ENCODE measurements around the gene TNNT3.
A peak's percentile ranks its signal among the peaks of the same experiment; 100 is the strongest.
"Not testable (repeated sequence)": the region's sequence is repeated elsewhere in the genome, so short reads cannot be mapped to it uniquely, and the experiment has no call there.

The TNNT3 gene

DNA sequence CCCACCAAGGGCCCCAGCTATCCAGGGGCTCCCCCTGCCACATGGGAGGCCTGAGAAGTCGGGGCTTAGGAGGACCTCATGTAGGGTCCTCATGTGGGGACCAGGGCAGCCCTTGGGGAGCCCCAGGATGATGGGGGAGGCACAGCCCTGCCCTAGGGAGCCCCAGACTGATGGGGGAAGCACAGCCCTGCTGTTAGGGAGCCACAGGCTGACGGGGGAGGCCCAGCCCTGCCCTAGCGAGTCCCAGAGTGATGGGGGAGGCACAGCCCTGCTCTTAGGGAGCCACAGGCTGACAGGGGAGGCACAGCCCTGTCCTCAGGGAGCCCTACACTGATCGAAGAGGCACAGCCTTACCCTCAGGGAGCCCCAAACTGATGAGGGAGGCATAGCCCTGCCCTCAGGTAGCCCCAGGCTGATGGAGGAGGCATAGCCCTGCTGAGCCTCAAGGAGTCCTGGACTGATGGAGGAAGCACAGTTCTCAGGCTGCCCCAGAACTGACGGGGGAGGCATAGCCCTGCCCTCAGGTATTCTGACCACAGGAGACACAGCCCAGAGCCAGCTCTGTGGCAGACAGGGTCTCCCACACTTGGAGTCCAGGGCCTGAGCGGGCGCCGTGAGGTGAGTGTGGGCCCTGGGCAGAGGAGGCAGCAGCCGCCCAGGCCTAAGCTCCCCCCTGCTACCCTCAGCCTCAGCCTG lies 38.6 kb upstream of the TNNT3 start:
- no peak for DNase-seq (ENCODE audit: low read depth in 4 of 4, low spot score in 1 of 4)

DNA sequence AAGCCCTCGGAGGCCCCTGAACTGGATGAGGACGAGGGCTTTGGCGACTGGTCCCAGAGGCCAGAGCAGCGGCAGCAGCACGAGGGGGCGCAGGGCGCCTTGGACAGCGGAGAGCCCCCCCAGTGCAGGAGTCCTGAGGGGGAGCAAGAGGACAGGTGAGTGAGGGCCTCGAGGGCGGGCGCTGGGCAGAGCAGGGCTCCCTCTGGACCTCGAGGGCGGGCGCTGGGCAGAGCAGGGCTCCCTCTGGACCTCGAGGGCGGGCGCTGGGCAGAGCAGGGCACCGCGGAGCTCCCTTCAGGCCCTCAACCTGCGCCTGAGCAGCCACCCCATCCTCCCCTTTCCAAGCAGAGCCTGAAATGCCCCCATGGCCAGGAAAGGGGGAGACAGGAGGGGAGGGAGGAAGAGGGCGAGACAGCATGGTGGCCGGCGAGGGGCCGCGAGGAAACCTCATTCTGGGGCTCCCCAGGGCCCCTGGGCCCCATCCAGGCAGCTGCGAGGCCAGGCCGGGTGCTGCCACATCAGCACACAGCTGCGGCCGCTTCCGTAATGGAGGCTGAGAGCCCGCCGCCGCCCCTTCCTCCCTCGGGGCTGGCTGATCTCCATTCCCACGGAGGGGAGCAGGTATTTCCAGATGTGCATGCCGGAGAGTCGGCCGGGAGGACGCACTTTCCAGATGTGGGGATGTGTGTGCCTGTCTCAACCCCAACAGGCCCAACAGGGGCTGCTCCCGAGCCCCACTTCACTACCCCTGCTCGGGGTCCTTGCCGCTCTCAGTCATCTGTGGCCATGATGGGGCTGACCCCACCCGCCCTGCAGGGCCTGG lies 37.9 kb upstream of the TNNT3 start:
- DNase-seq (ENCODE audit: low read depth in 4 of 4, low spot score in 1 of 4), result no peak

DNA sequence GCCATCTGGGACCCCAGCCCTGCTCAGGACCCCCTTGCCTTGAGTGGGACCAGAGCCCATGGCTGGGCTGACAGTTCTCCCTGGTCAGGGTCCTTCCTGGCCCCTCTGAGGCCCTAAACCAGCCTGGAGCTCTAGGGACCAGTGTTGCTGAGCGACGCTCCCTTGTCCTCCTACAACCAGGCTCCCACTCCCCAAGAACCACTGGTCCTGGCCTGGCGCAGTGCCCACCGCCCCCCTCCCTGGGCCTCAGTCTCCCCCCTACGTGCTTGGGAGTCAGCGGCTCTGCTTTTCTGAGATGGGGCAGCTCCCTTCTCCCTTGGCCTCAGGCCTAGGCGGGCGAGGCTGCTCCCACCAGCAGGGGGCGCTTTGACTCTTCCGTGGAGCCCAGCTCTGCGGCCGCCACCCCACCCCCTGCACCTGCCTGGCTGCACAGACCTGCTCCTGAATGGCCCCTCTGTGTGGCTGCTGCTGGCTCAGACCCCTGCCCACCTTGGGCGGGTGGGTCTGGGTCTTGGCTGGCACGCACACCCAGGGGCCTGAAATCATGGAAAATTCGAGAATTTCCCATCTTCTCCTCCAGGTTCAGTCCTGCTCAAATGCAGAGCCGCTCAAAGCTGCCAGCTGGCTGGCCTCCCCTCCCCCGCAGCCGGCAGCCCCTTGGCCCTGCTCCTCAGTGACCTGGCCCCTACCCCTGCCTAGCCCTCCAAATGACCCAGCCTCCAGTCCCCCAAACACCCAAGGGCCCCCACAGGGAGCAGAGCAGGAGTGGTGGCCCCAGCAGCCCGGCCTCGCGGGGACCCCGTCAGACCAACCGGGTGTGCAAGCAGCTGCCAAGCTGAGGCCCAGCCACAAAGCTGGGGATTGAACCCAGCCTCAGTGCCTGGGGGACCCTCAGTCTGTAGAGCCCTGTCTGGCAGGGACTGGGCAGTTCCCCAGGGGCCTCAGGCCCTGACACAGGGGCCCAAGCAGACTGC lies 37.0 kb upstream of the TNNT3 start:
- DNase-seq (ENCODE audit: low read depth in 4 of 4, low spot score in 1 of 4), result peak; percentile 73 to 80 (median 76)

DNA sequence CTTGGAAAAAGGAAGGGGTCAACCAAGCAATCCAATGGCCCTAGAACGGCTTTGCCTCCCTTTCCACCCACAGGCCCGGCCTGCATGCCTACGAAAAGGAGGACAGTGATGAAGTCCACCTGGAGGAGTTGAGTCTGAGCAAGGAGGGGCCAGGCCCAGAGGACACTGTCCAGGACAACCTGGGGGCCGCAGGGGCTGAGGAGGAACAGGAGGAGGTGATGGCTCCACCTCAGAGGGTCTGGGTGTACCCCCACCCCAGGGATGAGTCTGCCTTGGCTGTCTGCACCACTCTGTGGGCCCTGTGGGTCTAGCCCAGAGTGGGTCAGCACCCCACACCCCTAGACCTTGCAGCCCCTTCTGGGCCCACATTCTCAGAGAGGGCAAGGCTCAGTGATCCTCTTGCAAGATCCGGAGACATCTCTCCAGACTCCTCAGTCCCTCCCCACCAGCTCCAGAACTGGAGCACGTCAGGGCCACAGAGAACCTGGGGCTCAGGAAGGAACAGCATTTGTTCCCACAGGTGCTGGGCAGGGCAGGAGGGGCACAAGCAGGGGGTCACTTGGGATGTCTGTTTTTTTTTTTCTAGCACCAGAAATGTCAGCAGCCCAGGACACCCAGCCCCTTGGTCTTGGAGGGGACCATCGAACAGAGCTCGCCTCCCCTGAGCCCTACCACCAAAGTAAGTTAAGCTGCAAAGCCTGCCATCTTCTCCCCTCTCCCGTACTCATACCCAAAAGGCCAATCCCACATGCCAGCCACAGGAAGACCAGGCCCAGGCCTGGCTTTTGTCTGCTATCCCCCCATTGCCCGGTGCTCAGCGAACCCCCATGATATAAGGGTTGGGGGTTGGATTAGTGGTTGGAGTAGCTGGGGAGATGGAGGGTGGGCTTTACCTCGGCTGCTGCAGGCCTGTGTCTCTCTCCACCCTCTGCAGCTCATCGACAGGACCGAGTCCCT lies 35.9 kb upstream of the TNNT3 start:
- DNase-seq (ENCODE audit: low read depth in 4 of 4, low spot score in 1 of 4), result no peak

DNA sequence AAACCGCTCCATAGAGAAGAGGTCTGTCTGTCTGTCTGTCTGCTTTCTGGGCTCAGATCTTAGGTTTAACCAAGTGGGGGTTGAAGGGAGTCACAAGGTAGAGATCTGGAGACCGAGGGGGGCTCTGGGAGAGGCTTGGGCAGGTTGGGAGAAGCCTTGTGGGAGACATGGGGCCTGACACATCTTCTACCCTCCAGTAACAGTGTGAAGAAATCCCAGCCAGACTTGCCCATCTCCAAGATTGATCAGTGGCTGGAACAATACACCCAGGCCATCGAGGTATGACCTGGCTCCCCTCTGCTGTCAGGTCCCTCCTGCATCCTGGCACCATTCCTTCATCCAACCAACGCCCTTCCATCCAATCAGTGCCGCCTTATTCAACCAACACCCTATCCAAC lies 35.2 kb upstream of the TNNT3 start:
- DNase-seq (ENCODE audit: low read depth in 4 of 4, low spot score in 1 of 4), result no peak

DNA sequence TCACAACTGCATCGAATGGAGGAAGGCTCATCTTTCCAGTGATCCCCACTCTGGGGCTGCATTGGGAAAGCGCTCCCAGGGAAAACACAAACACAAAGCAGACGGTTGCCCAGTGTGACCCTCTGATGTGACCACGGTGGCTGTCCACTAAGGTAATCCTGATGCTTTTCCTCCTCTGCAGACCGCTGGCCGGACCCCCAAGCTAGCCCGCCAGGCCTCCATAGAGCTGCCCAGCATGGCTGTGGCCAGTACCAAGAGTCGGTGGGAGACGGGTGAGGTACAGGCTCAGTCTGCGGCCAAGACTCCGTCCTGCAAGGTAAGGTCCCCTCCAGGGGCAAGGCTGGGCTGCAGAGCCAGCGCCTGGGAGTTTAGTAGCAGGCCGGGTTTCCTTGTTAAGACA lies 33.0 kb upstream of the TNNT3 start:
- not testable (repeated sequence) for DNase-seq (ENCODE audit: low read depth in 4 of 4, low spot score in 1 of 4)

DNA sequence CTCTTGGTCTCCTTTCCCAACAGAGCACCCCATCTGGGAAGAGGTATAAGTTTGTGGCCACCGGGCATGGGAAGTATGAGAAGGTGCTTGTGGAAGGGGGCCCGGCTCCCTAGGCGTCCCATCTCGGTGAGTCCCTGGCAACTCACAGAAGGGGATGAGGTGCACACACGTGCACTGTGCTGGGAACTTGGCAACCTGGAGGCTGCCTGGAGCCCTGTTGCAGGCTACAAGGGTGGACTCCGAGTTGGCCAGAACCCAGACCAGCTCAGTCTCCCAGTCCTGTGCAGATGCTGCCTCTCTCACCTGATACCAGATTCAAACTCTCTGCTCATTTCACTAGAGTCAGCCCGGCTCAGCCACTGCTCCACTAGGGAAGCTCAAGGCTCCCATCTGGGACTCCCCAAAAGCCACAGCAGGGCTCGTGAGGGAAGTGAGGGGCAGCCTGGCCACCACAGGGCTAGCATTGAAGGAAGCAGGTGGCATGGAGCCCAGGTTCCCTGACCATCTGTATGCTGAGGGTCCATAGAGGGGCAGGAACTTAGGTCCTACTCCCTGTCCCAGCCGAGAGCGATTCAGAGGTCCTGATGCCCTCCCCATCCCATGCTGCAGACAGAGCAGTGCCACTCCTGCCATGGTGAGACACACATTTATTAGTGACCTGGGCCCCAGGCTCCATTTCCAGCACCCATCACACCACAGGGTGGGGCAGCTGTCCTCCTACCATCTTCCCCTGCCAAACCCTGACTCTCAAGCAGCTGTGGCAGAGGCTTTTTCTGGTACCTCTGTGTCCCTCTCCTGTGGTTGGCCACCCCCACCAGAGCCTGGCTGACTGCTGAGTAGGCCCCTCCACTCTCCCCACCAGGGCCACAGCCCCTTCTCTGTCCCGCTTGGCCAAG lies 31.8 kb upstream of the TNNT3 start:
- DNase-seq (ENCODE audit: low read depth in 4 of 4, low spot score in 1 of 4), result no peak

DNA sequence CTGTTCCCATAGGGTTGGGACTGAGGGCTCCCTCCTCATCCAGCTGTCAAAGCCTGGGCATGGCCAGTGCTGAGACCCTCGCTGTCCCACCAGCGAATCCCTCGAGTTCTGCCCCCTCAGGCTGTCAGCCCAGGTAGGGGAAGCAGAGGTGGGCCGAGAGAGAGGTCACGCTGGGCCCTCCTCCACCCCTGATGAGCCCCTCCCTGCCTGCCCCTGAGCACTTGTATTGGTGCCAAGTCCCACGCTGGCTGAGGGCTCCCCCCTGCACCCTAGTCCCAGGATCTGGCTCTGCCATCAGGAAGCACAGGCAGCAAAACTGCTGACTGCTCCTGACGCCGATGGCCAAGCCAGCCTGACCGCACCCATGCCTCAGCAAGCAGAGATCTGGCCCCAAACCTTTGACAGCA lies 31.2 kb upstream of the TNNT3 start:
- DNase-seq (ENCODE audit: low read depth in 4 of 4, low spot score in 1 of 4), result no peak

DNA sequence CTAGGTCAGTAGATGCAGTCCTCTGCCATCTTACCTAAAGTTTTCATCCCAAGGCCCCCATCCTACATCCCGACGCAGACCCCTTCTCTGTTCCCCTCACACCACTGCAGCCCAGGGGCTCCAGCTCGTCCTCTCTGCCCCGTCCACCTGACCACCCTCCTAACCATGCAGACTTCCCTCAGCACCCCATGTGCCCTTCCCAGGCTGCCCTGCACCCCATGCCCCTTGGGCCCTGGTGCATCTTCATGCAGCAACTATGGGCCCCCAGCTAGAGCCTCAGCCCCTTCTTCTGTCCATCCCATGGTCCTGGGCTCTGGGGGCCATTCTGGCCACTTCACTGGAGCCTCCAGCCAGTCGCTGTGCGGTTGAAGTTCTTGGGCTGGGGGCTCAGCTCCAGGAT lies 30.7 kb upstream of the TNNT3 start:
- no peak for DNase-seq (ENCODE audit: low read depth in 4 of 4, low spot score in 1 of 4)

DNA sequence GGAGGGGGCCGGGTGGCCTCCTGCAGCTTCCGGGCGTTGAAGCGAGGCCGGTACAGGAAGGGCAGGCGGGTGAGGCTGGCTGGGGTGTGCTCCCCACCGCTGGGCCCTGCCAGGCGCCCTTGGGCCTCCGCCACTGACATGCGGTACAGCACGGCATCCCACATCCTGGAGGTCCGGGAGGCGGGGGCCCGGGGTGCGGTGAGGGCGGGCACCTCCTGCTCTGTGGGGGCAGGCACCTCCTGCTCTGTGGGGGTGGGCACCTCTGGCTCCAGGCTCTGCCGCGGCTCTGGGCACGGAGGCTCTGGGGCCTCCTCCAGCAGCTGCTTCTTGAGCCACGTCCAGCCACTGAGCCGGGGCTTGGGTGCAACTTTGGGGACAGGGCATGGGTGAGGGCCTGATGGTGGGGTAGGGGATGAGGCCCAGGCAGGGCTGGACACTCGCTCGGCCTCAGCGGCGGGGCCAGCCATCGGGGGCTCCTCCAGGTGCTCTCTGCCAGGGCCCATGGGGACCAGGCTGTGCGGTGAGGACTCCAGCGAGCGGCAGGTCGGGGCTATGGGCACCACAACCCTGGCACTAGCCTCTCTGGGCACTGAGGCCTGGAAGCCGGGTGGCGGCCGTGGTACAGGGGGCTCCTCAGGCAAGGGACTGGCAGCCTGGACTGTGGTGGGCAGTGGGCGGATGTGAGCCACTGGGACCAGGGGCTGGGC lies 30.1 kb upstream of the TNNT3 start:
- DNase-seq (ENCODE audit: low read depth in 4 of 4, low spot score in 1 of 4), result peak; percentile 18 to 67 (median 37)

DNA sequence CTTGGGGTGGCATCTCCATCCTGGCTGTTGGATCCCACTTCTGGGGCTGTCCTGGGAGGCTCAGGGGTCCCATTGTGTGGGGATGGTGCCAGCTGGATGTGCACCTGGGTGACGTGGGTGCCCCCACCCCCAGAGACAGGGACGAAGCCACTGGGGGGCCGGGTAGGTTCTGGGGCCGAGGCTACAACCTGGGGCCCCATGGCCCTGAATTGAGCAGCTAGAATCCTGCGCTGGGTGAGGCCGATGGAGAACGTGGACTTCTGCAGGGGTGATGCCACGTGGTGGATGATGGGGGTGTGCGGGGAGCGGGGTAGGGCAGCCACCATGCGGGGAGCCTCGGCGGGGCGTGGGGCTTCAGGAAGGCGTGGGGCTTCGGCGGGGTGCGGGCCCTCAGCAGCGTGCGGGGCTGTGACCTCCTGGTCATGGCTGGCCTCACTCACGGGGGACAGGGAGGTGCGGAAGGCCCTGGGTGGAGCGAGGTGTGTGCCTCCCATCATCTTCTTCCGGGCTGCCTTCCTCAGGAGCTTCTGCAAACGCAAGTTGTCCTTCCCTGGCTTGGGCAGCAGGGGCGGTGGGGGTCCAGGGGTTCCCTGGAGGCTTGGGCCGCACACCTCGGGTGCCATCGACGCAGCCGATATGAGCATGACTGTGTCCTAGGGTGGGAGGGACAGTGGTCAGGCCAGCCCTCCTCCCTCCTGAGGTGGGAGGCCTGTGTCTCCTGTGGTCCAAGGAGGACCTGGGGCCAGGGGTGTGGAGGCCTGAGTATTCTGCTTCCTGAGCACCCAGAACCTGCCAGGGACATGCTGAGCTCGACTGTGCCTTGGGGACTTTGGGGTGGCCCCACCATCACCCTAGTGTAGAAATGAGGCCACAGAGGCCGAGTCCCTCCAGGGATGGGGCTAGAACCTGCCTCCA lies 29.3 kb upstream of the TNNT3 start:
- no peak for DNase-seq (ENCODE audit: low read depth in 4 of 4, low spot score in 1 of 4)

DNA sequence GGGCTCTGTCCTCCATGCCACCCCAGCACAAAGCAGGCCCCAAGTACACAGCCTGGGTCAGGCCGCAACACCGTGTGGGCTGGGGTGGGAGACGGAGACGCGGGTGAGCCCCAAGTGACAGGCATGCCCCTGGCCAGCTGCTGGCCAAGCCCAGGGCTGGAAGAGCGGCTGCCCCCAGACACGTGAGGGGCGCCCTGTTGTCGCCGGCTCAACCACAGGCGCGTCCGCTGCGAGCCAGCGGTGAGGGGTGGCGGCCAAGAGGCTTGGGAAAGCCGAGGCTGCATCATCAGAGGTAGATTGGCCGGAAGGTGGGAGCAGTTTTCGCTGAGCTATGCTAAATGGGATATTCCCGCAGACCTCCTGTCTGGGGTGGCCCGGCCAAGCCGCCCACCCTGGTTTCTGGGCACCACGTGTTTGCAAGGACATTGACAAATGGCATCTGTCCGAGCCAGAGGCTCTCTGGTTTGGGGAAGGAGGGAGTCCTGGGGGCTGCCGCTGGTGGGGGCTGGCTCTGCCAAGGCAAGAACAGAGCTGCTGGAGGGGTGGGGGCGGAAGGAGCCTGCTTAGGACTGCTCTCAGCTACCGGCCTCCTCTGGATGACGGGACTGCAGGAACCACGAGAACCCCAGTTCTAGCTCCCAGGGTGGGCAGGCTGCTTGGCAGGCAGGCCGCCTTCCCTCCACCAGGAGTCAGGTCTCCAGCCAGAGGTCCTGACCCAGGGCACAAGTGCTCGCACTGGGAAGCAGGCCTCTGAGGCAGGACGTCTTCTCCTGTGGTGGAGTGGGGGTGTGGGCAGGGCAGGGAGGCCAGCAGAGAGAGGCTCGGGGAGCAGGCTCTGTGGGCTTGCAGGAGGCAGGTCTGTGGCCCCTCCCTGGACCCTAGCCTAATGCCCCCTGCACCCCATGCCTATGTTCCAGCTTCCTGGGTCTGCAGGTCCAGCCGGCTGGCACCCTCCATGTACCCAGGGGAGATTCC lies 28.4 kb upstream of the TNNT3 start:
- DNase-seq (ENCODE audit: low read depth in 4 of 4, low spot score in 1 of 4), result no peak

DNA sequence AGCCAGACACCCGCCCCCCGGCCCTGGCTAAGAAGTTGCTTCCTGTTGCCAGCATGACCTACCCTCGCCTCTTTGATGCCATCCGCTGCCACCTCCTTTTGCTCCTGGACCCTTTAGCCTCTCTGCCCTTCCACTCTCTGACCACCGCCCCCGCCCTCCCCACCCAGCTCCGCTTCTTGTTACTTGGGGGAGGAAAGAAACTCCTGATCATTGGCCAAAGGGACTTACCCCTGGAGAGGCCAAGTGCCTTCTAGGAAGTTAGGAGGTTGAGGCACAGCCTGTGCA lies 27.7 kb upstream of the TNNT3 start, which contains the start of gene PRR33:
Gene PRR33, minus strand, starts transcription at position 65 of the 285 bp plus-strand sequence. CDS start 1,311 bp downstream, outside the sequence.
- DNase-seq (ENCODE audit: low read depth in 4 of 4, low spot score in 1 of 4), result no peak

DNA sequence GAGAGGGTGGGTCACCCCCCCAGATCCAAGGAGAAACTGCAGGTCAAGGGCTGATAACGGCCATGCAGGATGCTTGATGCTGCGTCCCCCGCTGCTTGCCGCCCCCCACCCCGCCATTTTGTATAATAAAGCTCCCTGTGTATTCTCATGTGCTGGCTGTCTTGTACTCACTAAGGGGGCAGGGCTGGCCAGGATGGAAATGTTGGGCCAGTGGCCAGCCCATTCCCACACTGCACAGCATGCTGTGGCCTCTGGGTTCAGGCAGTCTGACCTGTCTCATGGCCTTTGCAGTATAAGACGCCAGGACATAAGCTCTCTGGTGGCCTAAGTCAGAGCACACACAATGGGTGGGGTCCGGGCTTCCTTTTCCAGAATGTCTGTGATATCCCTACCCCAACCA lies 27.4 kb upstream of the TNNT3 start:
- DNase-seq (ENCODE audit: low read depth in 4 of 4, low spot score in 1 of 4), result no peak

DNA sequence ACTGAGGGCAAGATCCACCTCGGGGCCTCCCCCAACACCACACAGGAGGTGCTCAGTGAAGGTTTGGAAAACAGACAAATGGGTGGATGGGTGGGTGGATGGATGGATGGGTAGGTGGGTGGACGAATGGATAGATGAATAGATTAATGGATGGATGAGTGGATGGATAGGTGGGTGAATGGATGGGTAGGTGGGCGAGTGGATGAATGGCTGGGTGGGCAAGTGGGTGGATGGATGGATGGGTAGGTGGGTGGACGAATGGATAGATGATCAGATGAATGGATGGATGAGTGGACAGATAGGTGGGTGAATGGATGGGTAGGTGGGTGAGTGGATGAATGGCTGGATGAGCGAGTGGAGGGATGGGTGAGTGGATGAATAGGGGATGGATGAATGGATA lies 26.9 kb upstream of the TNNT3 start:
- DNase-seq (ENCODE audit: low read depth in 4 of 4, low spot score in 1 of 4), result no peak

DNA sequence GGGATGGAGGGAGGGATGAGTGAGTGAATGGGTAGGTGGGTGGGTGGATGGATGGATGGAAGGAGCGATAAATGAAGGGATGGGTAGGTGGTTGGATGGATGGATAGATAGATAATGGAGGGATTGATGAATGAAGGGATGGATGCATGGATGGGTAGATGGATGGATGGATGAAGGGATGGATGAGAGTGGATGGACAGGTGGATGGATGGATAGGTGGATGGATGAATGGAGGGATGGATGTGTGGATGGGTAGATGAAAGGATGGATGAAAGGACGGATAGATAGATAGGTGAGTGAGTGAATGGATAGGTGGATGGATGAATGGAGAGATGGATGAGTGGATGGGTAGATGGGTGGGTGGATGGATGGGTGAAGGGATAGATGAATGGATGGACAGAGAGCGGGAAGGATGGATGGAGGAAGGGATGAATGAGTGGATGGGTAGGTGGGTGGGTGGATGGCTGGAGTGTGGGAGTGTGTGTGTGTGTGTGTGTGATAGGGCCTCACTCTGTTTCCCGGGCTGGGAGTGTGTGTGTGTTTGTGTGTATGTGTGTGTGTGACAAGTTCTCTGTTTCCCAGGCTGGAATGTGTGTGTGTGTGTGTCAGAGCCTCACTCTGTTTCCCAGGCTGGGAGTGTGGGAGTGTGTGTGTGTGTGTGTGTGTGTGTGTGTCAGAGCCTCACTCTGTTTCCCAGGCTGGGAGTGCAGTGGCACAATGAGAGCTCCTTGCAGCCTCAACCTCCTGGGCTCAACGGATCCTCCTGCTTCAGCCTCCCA lies 25.7 kb upstream of the TNNT3 start:
- no peak for DNase-seq (ENCODE audit: low read depth in 4 of 4, low spot score in 1 of 4)

Measured in stimulated activated CD4-positive, alpha-beta T cell treated with anti-CD3 and anti-CD28 coated beads, Interleukin-1b, Interleukin-23, amount 100 ng/mL, for 24 hours (primary cell).